Type B pancreatic cell (in vitro differentiated cells): ENCODE measurements around the gene OR4E1. TPM values are rescaled to one million over a fixed set of nuclear protein-coding genes. Genes with fewer than 3 reads are reported as not detected.
"Not testable (repeated sequence)": the region's sequence is repeated elsewhere in the genome, so short reads cannot be mapped to it uniquely, and the experiment has no call there.

Experiments
- DNase-seq: peaks from one replicate; pipeline ENCODE4 v3.0.0; 2021; ENCODE audit warnings: mixed read lengths; ENCODE audit not compliant: unreplicated experiment; ENCODE audit errors: extremely low spot score
- H3K27ac Mint-ChIP-seq: 2 replicates; pipeline ENCODE4 v1.8.0; 2021; ENCODE audit warnings: mild to moderate bottlenecking, mixed read lengths
- H3K27me3 Mint-ChIP-seq: 2 replicates; pipeline ENCODE4 v1.8.0; 2021; ENCODE audit warnings: mixed read lengths
- H3K36me3 Mint-ChIP-seq: 2 replicates; pipeline ENCODE4 v1.8.0; 2021; ENCODE audit warnings: mixed read lengths
- H3K4me1 Mint-ChIP-seq: one replicate; pipeline ENCODE4 v1.8.0; 2021; ENCODE audit warnings: mixed read lengths; ENCODE audit not compliant: unreplicated experiment
- H3K4me3 Mint-ChIP-seq: 2 replicates; pipeline ENCODE4 v1.8.0; 2021; ENCODE audit warnings: mild to moderate bottlenecking, mixed read lengths
- H3K9me3 Mint-ChIP-seq: 2 replicates; pipeline ENCODE4 v1.8.0; 2021; ENCODE audit warnings: mixed read lengths
- total RNA-seq: library from RNA; stranded (reverse); gene quantifications from 2 replicates; pipeline ENCODE4 v1.2.1, GENCODE V29; 2021; ENCODE audit warnings: low replicate concordance
- TF ChIP-seq, protein P1 (sequence below): fragments of 200-600 bp; sonication (generic); conservative IDR thresholded peaks from 2 replicates; pipeline ENCODE4 v1.5.0; 2021; ENCODE audit warnings: antibody characterized with exemption, mild to moderate bottlenecking

The OR4E1 gene
- total RNA-seq, 1 donor from 2014 or later: not detected

DNA sequence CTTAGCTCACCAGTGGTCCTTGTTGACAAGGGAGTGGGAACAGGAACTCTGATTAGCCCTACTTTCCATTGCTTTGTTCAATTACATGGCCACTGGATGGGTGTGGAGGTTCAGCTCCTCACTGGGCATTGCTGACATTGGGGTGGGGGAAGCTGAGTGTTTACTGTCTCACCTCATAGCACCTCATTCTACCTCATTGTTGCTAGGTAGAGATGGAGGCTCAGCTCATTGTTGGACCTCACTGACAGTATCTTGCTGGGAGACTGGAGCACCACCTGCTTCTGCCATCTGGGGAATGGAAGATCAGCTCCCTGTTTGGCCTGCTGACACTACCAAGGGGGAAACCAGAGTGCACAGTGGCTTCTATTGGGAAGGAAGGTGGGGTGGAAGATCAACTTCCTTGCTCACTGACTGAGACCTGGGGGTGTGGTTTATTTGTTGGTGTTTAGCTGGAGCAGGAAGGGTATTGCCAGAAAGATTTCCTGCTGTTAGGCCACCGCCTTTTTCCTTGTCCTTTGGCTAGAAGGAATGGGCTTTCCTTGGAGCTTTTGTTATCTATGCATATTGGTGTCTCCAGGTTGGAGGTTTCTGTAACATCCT lies 21.3 kb downstream of the OR4E1 start:
- Mint-ChIP-seq H3K27me3 (peaks cover 4% of the 10 kb centered on the region), H3K4me1 (no peaks in the 10 kb centered on the region)

DNA sequence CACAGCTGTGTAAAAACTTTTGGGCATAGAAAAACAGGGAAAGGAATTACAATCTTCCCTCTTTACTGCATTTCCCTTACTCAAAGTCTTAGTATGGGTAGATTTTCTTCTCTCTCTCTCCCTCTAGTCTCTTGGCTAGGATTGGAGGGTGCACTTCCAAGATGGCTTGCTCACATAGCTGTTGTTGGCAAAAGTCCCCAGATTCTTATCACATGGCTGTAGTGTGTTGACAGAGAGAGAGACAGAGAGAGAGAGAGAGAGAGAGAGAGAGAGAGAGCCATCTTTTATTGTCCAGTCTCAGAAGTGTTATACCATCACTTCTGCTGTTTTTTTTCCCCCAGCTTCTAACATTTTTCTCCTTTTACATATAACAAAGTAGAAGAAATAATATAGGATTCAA lies 26.2 kb downstream of the OR4E1 start:
- no peaks in the 10 kb centered on the region for H3K4me1 Mint-ChIP-seq
- no peak for DNase-seq
- H3K27me3 Mint-ChIP-seq: peaks cover 7% of the 10 kb centered on the region
- H3K9me3 Mint-ChIP-seq: no peaks in the 10 kb centered on the region
- no peak overlapping the region for H3K4me3 Mint-ChIP-seq
- no peaks in the 10 kb centered on the region for H3K36me3 Mint-ChIP-seq
- TF ChIP-seq, protein P1, sequence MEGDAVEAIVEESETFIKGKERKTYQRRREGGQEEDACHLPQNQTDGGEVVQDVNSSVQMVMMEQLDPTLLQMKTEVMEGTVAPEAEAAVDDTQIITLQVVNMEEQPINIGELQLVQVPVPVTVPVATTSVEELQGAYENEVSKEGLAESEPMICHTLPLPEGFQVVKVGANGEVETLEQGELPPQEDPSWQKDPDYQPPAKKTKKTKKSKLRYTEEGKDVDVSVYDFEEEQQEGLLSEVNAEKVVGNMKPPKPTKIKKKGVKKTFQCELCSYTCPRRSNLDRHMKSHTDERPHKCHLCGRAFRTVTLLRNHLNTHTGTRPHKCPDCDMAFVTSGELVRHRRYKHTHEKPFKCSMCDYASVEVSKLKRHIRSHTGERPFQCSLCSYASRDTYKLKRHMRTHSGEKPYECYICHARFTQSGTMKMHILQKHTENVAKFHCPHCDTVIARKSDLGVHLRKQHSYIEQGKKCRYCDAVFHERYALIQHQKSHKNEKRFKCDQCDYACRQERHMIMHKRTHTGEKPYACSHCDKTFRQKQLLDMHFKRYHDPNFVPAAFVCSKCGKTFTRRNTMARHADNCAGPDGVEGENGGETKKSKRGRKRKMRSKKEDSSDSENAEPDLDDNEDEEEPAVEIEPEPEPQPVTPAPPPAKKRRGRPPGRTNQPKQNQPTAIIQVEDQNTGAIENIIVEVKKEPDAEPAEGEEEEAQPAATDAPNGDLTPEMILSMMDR: no peak
- no peak overlapping the region for H3K27ac Mint-ChIP-seq

More for the DNA sequence above, 21.3 kb downstream of the OR4E1 start:
- TF ChIP-seq, protein P1: no peak
- Mint-ChIP-seq H3K36me3 (no peaks in the 10 kb centered on the region), H3K4me3 (no peak overlapping the region), H3K9me3 (no peaks in the 10 kb centered on the region), H3K27ac (no peak overlapping the region)
- DNase-seq: no peak

DNA sequence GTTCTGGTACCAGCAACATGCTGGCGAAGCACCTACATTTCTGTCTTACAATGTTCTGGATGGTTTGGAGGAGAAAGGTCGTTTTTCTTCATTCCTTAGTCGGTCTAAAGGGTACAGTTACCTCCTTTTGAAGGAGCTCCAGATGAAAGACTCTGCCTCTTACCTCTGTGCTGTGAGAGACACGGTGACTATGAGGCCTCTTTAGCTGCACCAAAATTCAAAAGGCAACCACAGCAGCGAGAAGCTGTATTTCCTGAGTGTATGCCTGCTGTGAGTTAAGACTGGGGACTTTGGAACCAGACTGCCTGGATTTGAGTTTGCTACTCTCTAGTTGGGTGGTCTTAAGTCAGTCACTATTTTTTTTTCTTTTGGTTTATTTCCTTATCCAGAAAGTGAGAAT lies 30.2 kb downstream of the OR4E1 start:
- no peaks in the 10 kb centered on the region for H3K9me3 Mint-ChIP-seq
- H3K4me1 Mint-ChIP-seq: no peaks in the 10 kb centered on the region
- no peak for DNase-seq
- no peaks in the 10 kb centered on the region for H3K36me3 Mint-ChIP-seq
- H3K27ac Mint-ChIP-seq: no peak overlapping the region
- TF ChIP-seq, protein P1: no peak
- H3K4me3 Mint-ChIP-seq: no peak overlapping the region
- H3K27me3 Mint-ChIP-seq: peaks cover 7% of the 10 kb centered on the region

DNA sequence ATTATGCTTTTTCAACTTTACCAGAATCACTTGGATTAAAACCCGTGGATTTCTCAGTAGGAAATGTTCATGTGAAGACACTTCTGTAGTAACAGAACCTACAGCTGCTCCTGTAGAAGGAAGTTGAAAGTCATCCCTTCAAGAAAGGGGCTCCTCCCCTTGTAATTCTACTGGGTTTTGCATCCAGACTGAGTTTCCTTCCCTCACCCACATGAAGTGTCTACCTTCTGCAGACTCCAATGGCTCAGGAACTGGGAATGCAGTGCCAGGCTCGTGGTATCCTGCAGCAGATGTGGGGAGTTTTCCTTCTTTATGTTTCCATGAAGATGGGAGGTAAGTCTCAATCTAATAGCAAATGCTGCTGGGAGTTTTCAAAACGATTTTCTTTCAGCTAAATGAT lies 30.9 kb downstream of the OR4E1 start:
- TF ChIP-seq, protein P1: no peak

DNA sequence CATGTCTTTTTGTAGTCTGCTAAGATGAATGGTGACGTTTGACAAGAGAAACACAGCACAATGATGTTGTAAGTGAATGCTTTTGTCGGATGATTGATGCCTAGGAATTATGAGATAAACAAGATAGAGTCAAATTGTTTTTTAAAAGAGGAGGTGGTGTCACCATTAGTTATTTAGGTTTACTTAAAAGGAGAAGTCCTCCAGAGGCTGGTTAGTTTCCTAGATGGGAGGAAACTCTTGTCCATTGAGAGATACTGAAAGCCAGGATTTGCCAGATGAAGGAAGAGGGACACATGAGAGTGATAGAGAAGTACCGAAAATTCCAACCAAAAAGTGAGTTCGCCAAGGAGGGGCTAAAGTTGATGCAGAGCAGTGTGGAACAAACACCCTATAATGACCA lies 38.8 kb downstream of the OR4E1 start, which contains the start of gene OR10G2:
OR10G2 (minus strand) TSS at position 101 of the 400 bp plus-strand sequence; CDS start at position 3, 98 bp downstream.
- H3K36me3 Mint-ChIP-seq: no peaks in the 10 kb centered on the region
- H3K27ac Mint-ChIP-seq: no peak within 1 kb of the TSS
- no peak within 1 kb of the TSS for H3K4me3 Mint-ChIP-seq
- H3K4me1 Mint-ChIP-seq: no peaks in the 10 kb centered on the region
- H3K9me3 Mint-ChIP-seq: no peaks in the 10 kb centered on the region
- TF ChIP-seq, protein P1: no peak
- H3K27me3 Mint-ChIP-seq: peaks cover 9% of the 10 kb centered on the region
- no peak for DNase-seq

More for the DNA sequence above, 30.9 kb downstream of the OR4E1 start:
- Mint-ChIP-seq H3K4me1 (no peaks in the 10 kb centered on the region), H3K9me3 (no peaks in the 10 kb centered on the region), H3K36me3 (no peaks in the 10 kb centered on the region), H3K4me3 (no peak overlapping the region), H3K27ac (no peak overlapping the region), H3K27me3 (peaks cover 7% of the 10 kb centered on the region)
- no peak for DNase-seq

DNA sequence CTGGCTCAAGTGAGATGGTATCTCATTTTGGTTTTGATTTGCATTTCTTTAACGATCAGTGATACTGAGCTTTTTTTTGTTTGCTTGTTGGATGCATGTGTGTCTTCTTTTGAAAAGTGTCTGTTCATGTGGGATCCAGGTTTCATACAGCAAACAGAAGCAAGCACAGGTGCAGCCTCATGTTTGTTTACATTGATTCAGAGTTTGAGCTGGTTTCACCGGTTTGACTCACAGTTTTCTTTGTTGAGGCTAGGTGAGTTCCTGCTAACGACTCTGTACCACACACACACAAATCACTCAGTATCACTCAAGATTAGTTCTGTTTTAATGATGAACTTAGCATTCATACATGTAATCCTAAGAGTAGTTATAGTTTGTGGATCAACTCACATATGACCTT lies 42.5 kb downstream of the OR4E1 start:
- H3K4me1 Mint-ChIP-seq: no peaks in the 10 kb centered on the region
- peaks cover 6% of the 10 kb centered on the region for H3K27me3 Mint-ChIP-seq
- no peak for DNase-seq
- H3K4me3 Mint-ChIP-seq: peak overlapping the region; percentile 60
- H3K9me3 Mint-ChIP-seq: no peaks in the 10 kb centered on the region
- H3K27ac Mint-ChIP-seq: peak overlapping the region; percentile 37
- TF ChIP-seq, protein P1: no peak
- H3K36me3 Mint-ChIP-seq: no peaks in the 10 kb centered on the region

DNA sequence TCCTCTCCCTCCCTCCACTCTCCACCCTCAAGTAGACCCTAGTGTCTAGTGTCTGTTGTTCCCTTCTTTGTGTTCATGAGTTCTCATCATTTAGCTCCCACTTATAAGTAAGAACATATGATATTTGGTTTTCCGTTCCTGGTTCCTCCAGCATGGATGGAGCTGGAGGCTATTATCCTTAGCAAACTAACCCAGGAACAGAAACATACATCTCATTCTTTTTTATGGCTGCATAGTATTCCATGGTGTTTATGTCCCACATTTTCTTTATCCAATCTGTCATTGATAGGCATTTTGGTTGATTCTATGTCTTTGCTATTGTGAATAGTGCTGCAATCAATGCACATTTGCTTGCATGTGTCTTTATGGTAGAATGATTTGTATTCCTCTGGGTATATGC lies 43.1 kb downstream of the OR4E1 start:
- not testable (repeated sequence) for H3K27me3 Mint-ChIP-seq, H3K9me3 Mint-ChIP-seq, H3K36me3 Mint-ChIP-seq, H3K27ac Mint-ChIP-seq, H3K4me1 Mint-ChIP-seq, H3K4me3 Mint-ChIP-seq, DNase-seq
